Raji (cell line): Measurements from ENCODE around the gene CLDN20.

Source experiments
- POLR2A ChIP-seq: IDR thresholded peaks from 2 replicates; pipeline ENCODE4 v1.6.1; 2011; ENCODE audit warnings: low read depth, low read length, control low read depth; ENCODE audit not compliant: insufficient read depth

The CLDN20 gene

GRCh38 chr6:155259204-155259603 lies 4.6 kb upstream of the CLDN20 start:
- TF ChIP-seq POLR2A = no peak

GRCh38 chr6:155259897-155260296 lies 3.9 kb upstream of the CLDN20 start:
- no peak for TF ChIP-seq POLR2A

GRCh38 chr6:155260686-155261085 lies 3.1 kb upstream of the CLDN20 start:
- no peak for TF ChIP-seq POLR2A

- no peak for TF ChIP-seq POLR2A
These were observed 2.5 kb upstream of the CLDN20 start for GRCh38 chr6:155261111-155261900.

- TF ChIP-seq POLR2A = no peak
These were observed 1.2 kb upstream of the CLDN20 start for GRCh38 chr6:155262655-155263054.

- no peak for TF ChIP-seq POLR2A
These were observed 994 bp downstream of the CLDN20 start for GRCh38 chr6:155264693-155265320.

- TF ChIP-seq POLR2A = no peak
These were observed 2.2 kb downstream of the CLDN20 start for GRCh38 chr6:155265843-155266535.

GRCh38 chr6:155267411-155267810 lies 3.6 kb downstream of the CLDN20 start:
- no peak for TF ChIP-seq POLR2A

GRCh38 chr6:155269765-155270164 lies 6.0 kb downstream of the CLDN20 start:
- no peak for TF ChIP-seq POLR2A

- no peak for TF ChIP-seq POLR2A
These were observed 6.8 kb downstream of the CLDN20 start for GRCh38 chr6:155270561-155271091.

- no peak for TF ChIP-seq POLR2A
These were observed 7.3 kb downstream of the CLDN20 start for GRCh38 chr6:155271145-155271544.

- no peak for TF ChIP-seq POLR2A
These were observed 8.8 kb downstream of the CLDN20 start for GRCh38 chr6:155272353-155273232.

GRCh38 chr6:155273431-155273830 lies 9.6 kb downstream of the CLDN20 start:
- TF ChIP-seq POLR2A = no peak

GRCh38 chr6:155274106-155274505 lies 10.3 kb downstream of the CLDN20 start:
- TF ChIP-seq POLR2A = no peak

GRCh38 chr6:155274533-155274932 lies 10.7 kb downstream of the CLDN20 start:
- TF ChIP-seq POLR2A = no peak
